Bone marrow (tissue), 2 donors: ENCODE measurements around the gene TCHHL1.
"Not testable (repeated sequence)": the region's sequence is repeated elsewhere in the genome, so short reads cannot be mapped to it uniquely, and the experiment has no call there.

Experiments
- DNase-seq, 2 donors: peaks; one replicate each; lab custom pipeline; 2025; lab: John Stamatoyannopoulos, UW

Gene TCHHL1

DNA sequence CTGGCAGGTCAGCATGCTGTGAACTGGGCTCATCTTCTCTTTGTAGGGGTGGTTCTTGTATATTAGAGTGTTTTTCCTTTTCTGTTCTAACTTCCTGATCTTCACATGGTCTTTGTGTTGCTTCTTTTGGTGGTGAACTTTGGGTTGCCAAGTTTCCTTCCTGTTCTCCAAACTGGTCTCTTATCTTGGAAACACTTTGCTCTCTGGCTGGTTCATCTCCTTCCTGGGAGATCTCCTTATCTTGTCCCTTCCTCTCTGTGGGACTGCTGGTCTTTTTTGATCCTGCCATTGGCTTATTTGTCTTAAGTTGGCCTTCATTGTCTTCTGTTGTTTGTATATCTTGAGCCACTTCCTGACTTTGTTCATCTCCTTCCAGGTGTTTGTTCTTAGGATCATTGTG lies 2.1 kb downstream of the TCHHL1 start:
- no peak for DNase-seq

- no peak for DNase-seq
These were observed 4.0 kb downstream of the TCHHL1 start for GRCh38 chr1:152084853-152085252.

DNA sequence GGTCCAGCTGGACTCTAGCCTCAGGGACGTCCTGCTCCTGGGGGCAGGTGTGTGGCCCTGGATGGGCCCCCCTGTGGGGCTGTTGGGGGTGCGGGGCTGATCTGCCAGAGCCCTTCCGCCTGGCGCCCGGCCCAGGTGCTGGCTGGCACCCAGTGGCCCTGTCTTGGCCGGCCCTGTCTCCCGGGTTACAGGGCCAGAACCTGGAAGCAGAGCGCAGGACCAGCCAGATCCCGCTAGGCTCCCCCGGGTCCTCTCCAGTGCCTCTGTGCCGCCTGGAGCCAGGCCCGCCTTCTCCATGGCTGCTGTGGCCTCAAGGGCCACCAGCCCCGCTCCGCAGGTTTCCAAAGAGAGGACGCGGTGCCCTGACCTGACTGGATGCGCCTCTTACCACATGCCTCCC lies 7.8 kb downstream of the TCHHL1 start:
- DNase-seq, result not testable (repeated sequence)

- not testable (repeated sequence) for DNase-seq
These were observed 8.4 kb downstream of the TCHHL1 start for GRCh38 chr1:152080494-152080893.

- no peak for DNase-seq
These were observed 9.9 kb downstream of the TCHHL1 start for GRCh38 chr1:152078831-152079441.

- no peak for DNase-seq
These were observed 16.6 kb downstream of the TCHHL1 start for GRCh38 chr1:152072311-152072710.

GRCh38 chr1:152071123-152071522 lies 17.7 kb downstream of the TCHHL1 start:
- DNase-seq, result no peak

- no peak for DNase-seq
These were observed 20.9 kb downstream of the TCHHL1 start for GRCh38 chr1:152067929-152068328.

- DNase-seq, result peak in 1 of 2 donors; percentile 27
These were observed 21.7 kb downstream of the TCHHL1 start for GRCh38 chr1:152067150-152067549.

GRCh38 chr1:152061952-152062351 lies 26.9 kb downstream of the TCHHL1 start:
- no peak for DNase-seq

DNA sequence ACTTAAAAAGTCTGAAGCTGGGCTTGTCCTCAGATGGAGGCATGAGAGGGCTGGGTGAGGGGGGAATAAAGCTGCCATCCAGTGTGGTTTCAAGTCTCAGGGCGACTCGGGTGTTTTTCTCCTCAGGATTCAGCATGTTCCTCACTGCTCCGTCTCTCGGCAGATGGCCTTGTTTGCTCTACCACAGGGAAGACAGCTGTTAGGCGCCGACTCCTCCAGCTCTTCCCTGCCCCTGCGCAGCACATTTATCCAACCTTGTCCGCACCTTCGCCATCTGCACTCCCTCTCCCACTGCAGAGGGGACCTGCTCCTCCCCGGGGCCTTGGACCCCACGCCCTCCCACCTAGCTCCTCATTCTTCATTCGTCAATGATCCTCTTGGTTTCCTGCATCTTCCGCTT lies 35.5 kb downstream of the TCHHL1 start:
- DNase-seq, result no peak

- DNase-seq, result peak; percentile 15 to 55
These were observed 36.3 kb downstream of the TCHHL1 start for GRCh38 chr1:152052606-152053005.

DNA sequence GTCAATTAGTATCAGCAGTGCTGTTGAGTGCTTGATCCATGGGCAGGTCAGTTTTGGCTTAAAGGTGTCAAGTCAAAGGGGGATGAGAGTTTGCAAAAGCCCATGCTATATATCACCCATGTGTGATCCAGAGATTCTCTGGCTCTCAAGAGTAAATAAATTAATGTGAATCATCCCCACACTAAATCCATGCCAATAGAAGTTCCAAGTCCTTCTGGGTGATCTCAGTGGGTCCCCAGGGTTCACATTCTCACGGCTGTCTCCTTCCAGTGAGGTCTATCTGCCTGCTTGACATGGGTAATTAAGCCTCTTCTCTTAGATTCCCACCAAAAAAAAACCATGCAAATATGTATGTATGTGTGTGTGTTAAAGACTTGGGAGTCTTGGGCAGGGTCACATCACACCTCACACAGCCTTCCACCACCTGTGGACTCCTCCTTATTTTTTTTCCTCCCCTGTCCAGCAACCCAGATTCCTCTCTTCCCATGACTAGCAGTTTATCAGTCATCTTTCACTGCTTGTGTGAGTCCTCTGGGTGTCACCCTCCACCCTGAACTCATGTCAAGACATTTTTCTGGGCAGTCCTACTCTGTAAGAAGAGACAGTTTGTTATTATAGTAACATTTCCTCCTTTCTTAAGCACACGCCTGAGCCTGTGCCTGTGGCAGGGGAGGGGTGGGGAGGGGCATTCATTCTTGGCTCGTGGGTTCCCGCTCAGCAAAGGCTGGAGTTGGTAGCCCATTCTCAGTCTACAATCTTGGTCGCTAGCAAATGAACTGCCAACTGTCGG lies 37.8 kb downstream of the TCHHL1 start:
- no peak for DNase-seq

DNA sequence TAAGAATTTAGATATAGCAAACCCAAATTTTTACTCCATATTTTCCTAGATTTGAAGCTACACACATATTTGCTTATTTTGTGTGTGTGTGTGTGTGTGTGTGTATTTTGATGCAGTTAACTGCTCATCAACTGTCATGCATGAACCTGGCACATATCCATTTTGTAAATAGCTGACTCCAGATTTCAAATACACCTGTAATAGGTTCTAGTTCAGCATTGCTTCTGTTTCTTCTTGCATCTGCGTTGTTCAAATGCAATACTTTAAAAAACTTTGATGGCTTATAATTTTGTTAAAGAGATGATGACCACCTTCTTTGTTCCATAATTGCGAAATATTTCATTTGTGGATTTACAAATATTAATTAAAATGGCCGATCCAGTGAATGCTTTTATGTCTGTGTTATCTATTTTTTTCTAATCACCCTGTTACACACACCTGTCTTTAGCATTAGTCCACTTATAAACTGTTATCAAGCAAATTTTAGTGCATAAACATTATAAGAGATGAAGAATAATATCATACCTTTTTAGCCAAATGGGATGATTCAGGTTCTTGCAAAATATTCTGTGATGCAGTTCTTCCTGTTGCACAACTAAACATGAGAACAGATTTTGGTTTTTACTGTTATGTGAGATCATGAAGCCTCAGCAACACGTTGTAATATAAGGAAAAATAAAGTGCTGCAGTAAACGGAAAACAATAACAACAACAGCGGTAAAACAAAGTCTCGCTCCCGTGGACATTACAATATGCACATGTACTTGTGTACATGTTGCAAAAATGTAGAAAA lies 39.4 kb downstream of the TCHHL1 start:
- DNase-seq, result no peak

DNA sequence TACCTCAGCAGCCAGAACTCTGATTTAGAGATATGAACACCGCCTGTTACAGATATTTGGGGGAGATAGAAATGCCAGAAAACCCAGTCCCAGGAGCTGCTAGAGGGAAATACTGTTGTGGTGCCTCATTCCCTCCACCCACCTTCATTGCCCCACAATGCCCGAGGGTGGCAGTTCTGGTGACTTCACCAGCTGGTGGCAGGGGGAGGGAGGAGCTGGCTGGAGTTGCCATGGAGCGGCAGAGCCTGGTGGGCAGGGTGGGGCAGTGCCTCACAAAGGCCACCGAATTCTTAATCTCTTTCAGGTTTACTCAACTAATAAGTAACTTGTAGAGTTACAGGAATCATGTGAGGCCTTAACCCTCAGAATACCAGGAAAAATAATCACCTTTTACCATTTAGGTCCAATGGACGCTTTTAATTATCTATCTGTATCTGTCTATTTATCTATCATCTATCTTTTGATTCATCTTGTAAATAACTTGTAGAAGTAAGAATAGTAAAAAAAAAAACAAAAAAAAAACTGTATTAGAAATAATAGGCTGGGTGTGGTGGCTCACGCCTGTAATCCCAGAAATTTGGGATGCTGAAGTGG lies 40.4 kb downstream of the TCHHL1 start:
- DNase-seq, result no peak

DNA sequence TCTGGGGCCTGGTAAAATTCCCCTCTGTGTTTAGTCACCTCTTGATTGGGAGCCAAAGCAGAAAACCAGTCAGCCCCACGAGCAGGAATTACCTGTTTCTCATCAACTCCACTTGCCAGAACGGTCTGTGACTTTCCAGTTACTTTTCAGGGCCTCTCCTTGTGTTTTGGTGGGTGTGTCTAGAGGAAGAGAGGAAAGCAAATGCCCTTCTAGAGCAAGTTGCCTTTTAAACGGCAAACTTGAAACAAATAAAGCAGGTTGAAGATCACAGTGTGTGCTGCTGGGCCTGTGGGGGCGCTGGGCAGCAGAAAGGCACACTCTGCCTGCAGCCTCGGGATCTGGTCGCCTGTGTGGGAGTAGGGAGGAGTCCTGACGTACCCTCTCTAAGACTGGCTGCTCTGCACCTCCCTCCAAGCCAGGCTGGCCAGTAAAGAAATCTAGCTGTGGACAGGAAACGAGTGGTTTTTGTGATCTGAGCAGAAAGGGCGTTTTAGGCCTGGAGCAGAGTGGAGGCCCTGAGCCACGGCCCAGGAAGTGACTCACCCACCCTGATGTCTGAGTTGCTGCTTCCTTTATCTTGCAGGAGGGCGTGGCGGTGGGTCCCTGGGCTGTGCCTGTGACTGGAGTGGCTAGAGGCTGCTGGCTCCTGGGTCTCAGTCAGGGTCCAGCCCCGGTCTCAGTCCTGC lies 41.0 kb downstream of the TCHHL1 start:
- DNase-seq, result peak; percentile 83 to 97

- no peak for DNase-seq
These were observed 41.5 kb downstream of the TCHHL1 start for GRCh38 chr1:152047413-152047729.

- no peak for DNase-seq
These were observed 44.5 kb downstream of the TCHHL1 start for GRCh38 chr1:152044386-152044785.

- no peak for DNase-seq
These were observed 45.0 kb downstream of the TCHHL1 start for GRCh38 chr1:152043870-152044269.

DNA sequence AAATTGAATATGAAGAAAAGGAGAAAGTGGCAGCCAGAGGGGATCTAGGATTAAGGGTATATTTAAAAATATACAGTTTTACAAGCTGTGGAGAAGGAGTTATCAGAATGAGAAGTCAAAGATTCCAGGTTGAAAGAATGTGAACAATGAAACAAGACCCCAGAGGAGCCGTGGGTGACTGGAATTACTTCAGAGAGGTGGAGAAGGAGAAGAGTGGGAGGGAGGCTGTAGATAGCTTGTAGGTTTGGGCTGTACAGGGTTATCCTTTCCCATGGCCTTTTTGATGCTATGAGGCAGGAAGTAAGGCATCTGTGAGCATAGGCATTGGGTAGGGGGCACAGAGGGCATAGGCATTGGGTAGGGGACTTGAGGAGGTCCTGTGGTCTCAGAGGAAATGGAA lies 46.8 kb downstream of the TCHHL1 start:
- no peak for DNase-seq

DNA sequence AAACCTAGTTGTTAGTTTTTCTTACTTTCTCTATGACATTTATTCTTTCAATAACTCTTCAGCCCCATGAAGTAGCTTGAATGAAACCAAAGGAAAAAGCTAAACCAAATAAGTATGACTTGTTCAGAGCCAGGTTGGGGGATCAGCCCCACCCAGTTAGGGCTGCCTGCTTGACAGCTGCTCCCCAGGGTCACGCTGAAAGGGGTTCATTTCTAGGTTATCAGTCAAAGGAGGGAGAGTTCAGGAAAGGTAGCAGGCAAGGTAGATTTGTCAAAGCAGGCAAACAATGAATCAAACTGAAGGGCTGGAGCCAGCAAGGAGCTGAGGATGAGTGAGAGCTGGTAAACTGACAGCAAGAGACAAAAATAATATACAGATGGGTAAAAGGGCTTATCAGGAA lies 49.0 kb downstream of the TCHHL1 start:
- no peak for DNase-seq

GRCh38 chr1:152039461-152039860 lies 49.4 kb downstream of the TCHHL1 start:
- no peak for DNase-seq
